Measurements from ENCODE around the gene ZNF655. TPM values are rescaled to one million over a fixed set of nuclear protein-coding genes. Genes with fewer than 3 reads are reported as not detected.

Gene ZNF655
- total and polyA plus RNA-seq, 2 experiments from 2014 or later: 20.6 to 55.8 TPM

- TF ChIP-seq REST (IDR thresholded peaks at IDR 0.05; ENCODE audit: unreplicated experiment) (no peak), ZNF331 (CRISPR knock-in tag; IDR thresholded peaks at IDR 0.05; ENCODE audit: low read depth) (no peak), STAT1 (IDR thresholded peaks at IDR 0.05; ENCODE audit: unreplicated experiment) (no peak), POLR2AphosphoS5 (IDR thresholded peaks at IDR 0.05; ENCODE audit: low read depth) (no peak)
- TF ChIP-seq, protein P1, sequence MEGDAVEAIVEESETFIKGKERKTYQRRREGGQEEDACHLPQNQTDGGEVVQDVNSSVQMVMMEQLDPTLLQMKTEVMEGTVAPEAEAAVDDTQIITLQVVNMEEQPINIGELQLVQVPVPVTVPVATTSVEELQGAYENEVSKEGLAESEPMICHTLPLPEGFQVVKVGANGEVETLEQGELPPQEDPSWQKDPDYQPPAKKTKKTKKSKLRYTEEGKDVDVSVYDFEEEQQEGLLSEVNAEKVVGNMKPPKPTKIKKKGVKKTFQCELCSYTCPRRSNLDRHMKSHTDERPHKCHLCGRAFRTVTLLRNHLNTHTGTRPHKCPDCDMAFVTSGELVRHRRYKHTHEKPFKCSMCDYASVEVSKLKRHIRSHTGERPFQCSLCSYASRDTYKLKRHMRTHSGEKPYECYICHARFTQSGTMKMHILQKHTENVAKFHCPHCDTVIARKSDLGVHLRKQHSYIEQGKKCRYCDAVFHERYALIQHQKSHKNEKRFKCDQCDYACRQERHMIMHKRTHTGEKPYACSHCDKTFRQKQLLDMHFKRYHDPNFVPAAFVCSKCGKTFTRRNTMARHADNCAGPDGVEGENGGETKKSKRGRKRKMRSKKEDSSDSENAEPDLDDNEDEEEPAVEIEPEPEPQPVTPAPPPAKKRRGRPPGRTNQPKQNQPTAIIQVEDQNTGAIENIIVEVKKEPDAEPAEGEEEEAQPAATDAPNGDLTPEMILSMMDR (conservative IDR thresholded peaks at IDR 0.05; ENCODE audit: low read depth in 2 of 2): no peak
Observed at GRCh38 chr7:99605527-99605926, 47.1 kb downstream of the ZNF655 start (continued).

- Mint-ChIP-seq H3K27ac (no peak overlapping the region), H3K27me3 (ENCODE audit: insufficient read depth, low read depth, poor library complexity) (peaks cover 1% of the 10 kb centered on the region), H3K4me1 (no peaks in the 10 kb centered on the region), H3K9me3 (no peaks in the 10 kb centered on the region), H3K36me3 (ENCODE audit: low read depth) (no peaks in the 10 kb centered on the region; the same call in 2 of the 3 replicates), H3K4me3 (no peak overlapping the region)
- Histone ChIP-seq H3K36me3 (ENCODE audit: insufficient read depth) (no peaks in the 10 kb centered on the region), H3K9me2 (ENCODE audit: insufficient read depth) (no peaks in the 10 kb centered on the region), H3F3A (replicated peaks; ENCODE audit: low read depth) (no peaks in the 10 kb centered on the region), H3K4me1 (ENCODE audit: insufficient read depth) (no peaks in the 10 kb centered on the region), H3K27ac (ENCODE audit: low read depth) (no peak overlapping the region), H3K79me2 (replicated peaks; ENCODE audit: insufficient read depth) (no peaks in the 10 kb centered on the region), H3K4me3 (no peak overlapping the region), H3K27me3 (ENCODE audit: insufficient read depth) (no peaks in the 10 kb centered on the region), H3K4me2 (no peak overlapping the region), H2AFZ (no peak overlapping the region), H4K20me1 (replicated peaks; ENCODE audit: insufficient read depth) (no peaks in the 10 kb centered on the region)
- DNase-seq (ENCODE audit: low spot score) (no peak), ATAC-seq (no peak)
- TF ChIP-seq REST (IDR thresholded peaks at IDR 0.05; ENCODE audit: unreplicated experiment) (no peak), EZH2phosphoT487 (IDR thresholded peaks at IDR 0.05; ENCODE audit: unreplicated experiment) (no peak), EZH2 (IDR thresholded peaks at IDR 0.05; ENCODE audit: low read depth, unreplicated experiment) (no peak), ZNF462 (CRISPR knock-in tag; IDR thresholded peaks at IDR 0.05) (no peak), ETS1 (IDR thresholded peaks at IDR 0.05) (no peak)
Observed at GRCh38 chr7:99606531-99606930, 48.1 kb downstream of the ZNF655 start.

All from GM23338 (cell line).